ENCODE results near the gene TMEM225B. TPM values are rescaled to one million over a fixed set of nuclear protein-coding genes. Genes with fewer than 3 reads are reported as not detected.

The TMEM225B gene
- total RNA-seq, 4 donors from 2014 or later: not detected

DNA sequence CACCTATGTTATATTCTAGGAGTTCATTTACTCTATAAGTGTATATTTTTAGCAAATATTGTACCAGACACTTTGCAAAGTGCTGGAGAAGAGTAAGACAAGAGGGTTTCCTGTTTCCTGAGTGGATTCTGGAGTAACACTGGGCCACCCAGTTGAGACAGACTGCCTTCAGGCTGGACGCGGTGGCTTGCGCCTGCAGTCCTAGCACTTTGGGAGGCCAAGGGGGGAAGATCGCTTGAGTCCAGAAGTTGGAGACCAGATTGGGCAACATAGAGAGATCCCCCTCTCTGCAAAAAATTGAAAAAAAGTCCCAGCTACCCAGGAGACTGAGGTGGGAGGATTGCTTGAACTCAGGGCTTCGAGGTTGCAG is 17.9 kb downstream of the TMEM225B start:
- H3K36me3 ChIP-seq: peaks cover 0 to 26% of the 10 kb centered on the region in 2 donors
- H3K27ac ChIP-seq: peak overlapping the region; percentile 87 to 93 (median 91)
- TF ChIP-seq POLR2A (IDR thresholded peaks at IDR 0.05) (no peak), CTCF (IDR thresholded peaks at IDR 0.05 in 4 of 5, conservative IDR thresholded peaks at IDR 0.05 in 1 of 5) (no peak)
- intact Hi-C loops (cut with DNase I; ENCODE audit: low total_unique reads) (loop anchor here (1.0 to 2.0 kb wide), 5 partner anchors 57 to 473 kb away; partner anchors contain the start of genes TRIM4, ZKSCAN5, ZNF655 and ZNF789), in situ Hi-C loops (cut with MboI; ENCODE audit: low sequenced_read_pairs in 4 of 4) (no loop called here)
- H3K27me3 ChIP-seq: no peaks in the 10 kb centered on the region
- DNase-seq: no peak
- H3K4me1 ChIP-seq: peaks cover 12 to 16% of the 10 kb centered on the region in 2 donors
- H3K4me3 ChIP-seq: peak overlapping the region; percentile 97 to 99 (median 98)
- no peaks in the 10 kb centered on the region for H3K9me3 ChIP-seq
- ATAC-seq: no peak

DNA sequence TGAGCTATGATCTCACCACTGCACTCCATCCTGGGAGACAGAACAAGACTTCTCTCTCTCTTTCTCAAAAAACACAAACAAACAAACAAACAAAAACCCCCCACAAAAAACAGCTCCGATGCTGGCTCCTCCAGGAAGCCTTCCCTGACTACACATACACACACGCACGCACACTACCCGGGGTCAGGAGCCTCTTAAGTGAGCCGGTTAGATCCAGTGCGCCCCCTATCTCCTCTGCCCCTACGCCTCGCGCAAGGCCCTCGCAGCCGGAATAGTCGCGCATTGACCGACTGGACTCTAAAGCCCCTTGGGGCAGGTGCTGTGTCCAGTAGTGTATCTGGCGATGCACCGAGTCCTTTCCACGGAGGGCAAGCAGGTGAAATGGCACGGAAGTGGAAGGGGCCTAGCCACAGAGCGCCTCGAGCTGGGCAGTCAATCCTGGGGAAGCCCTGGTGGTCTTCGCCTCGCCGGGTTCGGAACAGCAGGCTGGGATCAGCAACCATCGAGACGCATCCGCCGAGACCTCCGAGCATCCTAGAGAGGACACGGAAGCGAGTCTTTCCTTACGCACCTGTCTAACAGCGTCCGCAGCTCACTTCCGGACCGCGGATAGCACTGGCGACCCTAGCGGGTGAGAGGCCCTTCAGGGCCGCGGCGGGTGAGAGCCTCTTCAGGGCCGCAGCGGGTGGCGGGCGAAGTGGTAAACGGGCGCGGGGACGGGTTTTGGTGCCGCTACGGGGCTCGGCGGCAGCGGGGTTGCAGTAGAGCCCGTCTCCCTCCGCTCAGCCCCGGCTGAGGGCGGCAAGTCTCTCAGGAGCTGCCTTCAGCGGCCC is 18.5 kb downstream of the TMEM225B start, which contains the start of gene ZSCAN25:
ZSCAN25 (plus strand) TSS at position 588 of the 833 bp plus-strand sequence. CDS start 2,661 bp downstream, outside the sequence.
- in situ Hi-C loops (cut with MboI; ENCODE audit: low sequenced_read_pairs in 4 of 4): no loop called here
- DNase-seq (peak; percentile 78 to 85), ATAC-seq (peak; percentile 98)
- Histone ChIP-seq H3K27me3 (no peaks in the 10 kb centered on the region), H3K36me3 (peaks cover 0 to 32% of the 10 kb centered on the region in 2 donors), H3K4me3 (peak within 1 kb of the TSS; percentile 97 to 99 (median 98)), H3K9me3 (no peaks in the 10 kb centered on the region), H3K4me1 (peaks cover 12 to 16% of the 10 kb centered on the region in 2 donors), H3K27ac (peak within 1 kb of the TSS; percentile 87 to 93 (median 91))
- intact Hi-C loops (cut with DNase I; ENCODE audit: low total_unique reads): loop anchor here (1.0 to 2.0 kb wide), 5 partner anchors 58 to 474 kb away; partner anchors contain the start of genes TRIM4, ZKSCAN5, ZNF655 and ZNF789
- TF ChIP-seq CTCF (IDR thresholded peaks at IDR 0.05 in 4 of 5, conservative IDR thresholded peaks at IDR 0.05 in 1 of 5): peak in 2 of 5 experiments; percentile 18 to 50
- TF ChIP-seq POLR2A (IDR thresholded peaks at IDR 0.05): peak; percentile 36 to 66

- in situ Hi-C loops (cut with MboI; ENCODE audit: low sequenced_read_pairs in 4 of 4): no loop called here
- ATAC-seq (no peak), DNase-seq (no peak)
- Histone ChIP-seq H3K36me3 (peaks cover 0 to 39% of the 10 kb centered on the region in 2 donors), H3K9me3 (no peaks in the 10 kb centered on the region), H3K27ac (peak overlapping the region; percentile 87 to 93 (median 91)), H3K4me1 (peaks cover 12 to 16% of the 10 kb centered on the region in 2 donors), H3K27me3 (no peaks in the 10 kb centered on the region), H3K4me3 (peak overlapping the region; percentile 97 to 99 (median 98))
- TF ChIP-seq POLR2A (IDR thresholded peaks at IDR 0.05): no peak
- no peak for TF ChIP-seq CTCF (IDR thresholded peaks at IDR 0.05 in 4 of 5, conservative IDR thresholded peaks at IDR 0.05 in 1 of 5)
- intact Hi-C loops (cut with DNase I; ENCODE audit: low total_unique reads): loop anchor here (2.0 kb wide), 3 partner anchors 58 to 474 kb away; partner anchors contain the start of genes ZKSCAN5 and ZNF655
Observed at GRCh38 chr7:99617192-99617781, 19.2 kb downstream of the TMEM225B start.

DNA sequence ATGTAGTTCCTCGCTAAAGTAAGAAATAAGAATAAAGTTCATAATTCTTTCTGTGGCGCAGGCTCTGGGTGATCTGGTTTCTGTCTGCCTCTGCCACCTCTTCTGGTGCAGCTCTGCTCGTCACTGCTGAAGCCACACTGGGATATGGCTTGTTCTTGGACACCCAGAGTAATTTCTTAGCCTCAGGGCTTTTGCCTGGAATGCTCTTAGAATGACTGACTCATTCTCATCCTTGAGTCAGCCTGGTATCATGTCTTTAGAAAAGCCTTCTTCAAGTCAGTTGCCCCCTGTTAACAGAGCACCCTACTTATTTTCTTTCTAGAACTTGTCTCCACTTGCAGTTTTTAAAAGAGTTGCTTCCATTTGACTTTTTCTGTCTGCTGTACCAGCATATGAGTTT is 20.7 kb downstream of the TMEM225B start:
- intact Hi-C loops (cut with DNase I; ENCODE audit: low total_unique reads): no loop called here
- in situ Hi-C loops (cut with MboI; ENCODE audit: low sequenced_read_pairs in 4 of 4): no loop called here

More for the DNA sequence above, 20.7 kb downstream of the TMEM225B start:
- DNase-seq (no peak), ATAC-seq (no peak)
- Histone ChIP-seq H3K9me3 (no peaks in the 10 kb centered on the region), H3K36me3 (peaks cover 0 to 54% of the 10 kb centered on the region in 2 donors), H3K27ac (no peak overlapping the region), H3K4me1 (peaks cover 12 to 16% of the 10 kb centered on the region in 2 donors), H3K4me3 (no peak overlapping the region), H3K27me3 (no peaks in the 10 kb centered on the region)
- TF ChIP-seq POLR2A (IDR thresholded peaks at IDR 0.05) (no peak), CTCF (IDR thresholded peaks at IDR 0.05 in 4 of 5, conservative IDR thresholded peaks at IDR 0.05 in 1 of 5) (no peak)
